Kidney (tissue), 22 donors: ENCODE data around the gene TMEM74B. TPM values are rescaled to one million over a fixed set of nuclear protein-coding genes. Genes with fewer than 3 reads are reported as not detected.

ENCODE experiments used
- DNase-seq, 5 donors: peaks; one replicate each; pipeline ENCODE4 v3.0.0-alpha.2; 2013 to 2020
- FAIRE-seq: peaks from 2 replicates; lab custom pipeline; 2012; peaks lifted over from hg19 to GRCh38; lab: Jason Lieb, UNC
- H3K27ac ChIP-seq, 2 donors: one replicate each; pipeline ENCODE4 v1.7.0; 2013; ENCODE audit warnings: low read depth in 2 of 2, low read length in 2 of 2, inconsistent platforms in 1 of 2
- H3K27me3 ChIP-seq: one replicate; pipeline ENCODE4 v1.7.1; 2013; ENCODE audit warnings: low read length, inconsistent platforms; ENCODE audit not compliant: control insufficient read depth, insufficient read depth
- H3K36me3 ChIP-seq, 3 donors: one replicate each; pipeline versions ENCODE4 v1.7.0 to v1.7.1; 2013; ENCODE audit warnings: low read length in 3 of 3, control low read depth in 1 of 3, inconsistent platforms in 1 of 3; ENCODE audit not compliant: insufficient read depth in 3 of 3, control insufficient read depth in 2 of 3
- H3K4me1 ChIP-seq, 3 donors: one replicate each; pipeline versions ENCODE4 v1.7.0 to v1.7.1; 2013; ENCODE audit warnings: low read length in 3 of 3, inconsistent platforms in 1 of 3, low read depth in 1 of 3; ENCODE audit not compliant: control insufficient read depth in 2 of 3, insufficient read depth in 2 of 3
- H3K4me3 ChIP-seq, 3 donors: one replicate each; pipeline versions ENCODE4 v1.7.0 to v1.8.1; 2013; ENCODE audit warnings: low read length in 3 of 3, control low read depth in 1 of 3, inconsistent platforms in 1 of 3
- H3K9ac ChIP-seq, 3 donors: one replicate each; pipeline versions ENCODE4 v1.7.0 to v1.7.1; 2013; ENCODE audit warnings: low read length in 3 of 3, control low read depth in 1 of 3, inconsistent platforms in 1 of 3
- H3K9me3 ChIP-seq, 3 donors: one replicate each; pipeline versions ENCODE4 v1.7.0 to v1.7.1; 2013; ENCODE audit warnings: low read length in 3 of 3, control low read depth in 1 of 3, inconsistent platforms in 1 of 3; ENCODE audit not compliant: control insufficient read depth in 2 of 3, insufficient read depth in 1 of 3
- intact Hi-C: fragments of 100-400 bp; cut with DNase I; formaldehyde crosslinking; loops from one replicate; pipeline ENCODE4 v1.11.1; 2022
- long read RNA-seq, 10 donors: library from polyadenylated mRNA in 1 of 10; unstranded in 1 of 10; transcript quantifications; one replicate each; pipeline ENCODE4 v2.0.0 and lab custom pipeline, GENCODE V29; 2021 to 2026
- polyA plus RNA-seq: library from polyadenylated mRNA; stranded (reverse); fragments of 350-450 nt; fragmentation: Illumina TruSeq; extraction: RNeasy Lipid Tissue Mini Kit (QIAGEN cat#74804); gene quantifications from one replicate; pipeline ENCODE4 v1.2.3, GENCODE V29; 2014; ENCODE audit warnings: low read depth, low replicate concordance; ENCODE audit not compliant: insufficient read depth
- total RNA-seq: library from RNA; stranded (reverse); fragmentation: NEBNext Ultra II Directional; extraction: Animal tissue kit (Norgen Biotek cat#: 25700); gene quantifications from one replicate; pipeline ENCODE4 v1.2.1, GENCODE V29; 2021
- TF ChIP-seq, protein P1 (sequence below): IDR thresholded peaks from 3 replicates; pipeline ENCODE4 v1.5.1; 2012; ENCODE audit warnings: mild to moderate bottlenecking, moderate library complexity, borderline replicate concordance; ENCODE audit not compliant: insufficient read depth; ENCODE audit errors: extremely low read depth
- donor health status: control.
- donor health status: control.
- donor health status: control.
- donor health status: control.
- donor health status: control.
- donor health status: DM: yes; HTN: yes; CAD: no.
- donor health status: Normal renal cell carcinoma (clear cell type).

TMEM74B gene
- total RNA-seq (0.54 TPM), polyA plus RNA-seq (1.6 TPM)
- long read RNA-seq, donor 1 = 0 reads
- long read RNA-seq, donor 2 = 0 reads
- long read RNA-seq, donor 3 = 0 reads
- long read RNA-seq, donor 4 = 0 reads
- long read RNA-seq, donor 5 = 0 reads
- long read RNA-seq, donor 6, partial matches to known transcripts = 0 of 1 reads
- long read RNA-seq, donor 6, other reads (novel, unspliced or antisense) = 0 of 1 reads
- long read RNA-seq, donor 7 = 0 reads
- long read RNA-seq, donor 8 = 0 reads
- long read RNA-seq, donor 9 = 0 reads
- long read RNA-seq, donor 10 = 0 reads

DNA sequence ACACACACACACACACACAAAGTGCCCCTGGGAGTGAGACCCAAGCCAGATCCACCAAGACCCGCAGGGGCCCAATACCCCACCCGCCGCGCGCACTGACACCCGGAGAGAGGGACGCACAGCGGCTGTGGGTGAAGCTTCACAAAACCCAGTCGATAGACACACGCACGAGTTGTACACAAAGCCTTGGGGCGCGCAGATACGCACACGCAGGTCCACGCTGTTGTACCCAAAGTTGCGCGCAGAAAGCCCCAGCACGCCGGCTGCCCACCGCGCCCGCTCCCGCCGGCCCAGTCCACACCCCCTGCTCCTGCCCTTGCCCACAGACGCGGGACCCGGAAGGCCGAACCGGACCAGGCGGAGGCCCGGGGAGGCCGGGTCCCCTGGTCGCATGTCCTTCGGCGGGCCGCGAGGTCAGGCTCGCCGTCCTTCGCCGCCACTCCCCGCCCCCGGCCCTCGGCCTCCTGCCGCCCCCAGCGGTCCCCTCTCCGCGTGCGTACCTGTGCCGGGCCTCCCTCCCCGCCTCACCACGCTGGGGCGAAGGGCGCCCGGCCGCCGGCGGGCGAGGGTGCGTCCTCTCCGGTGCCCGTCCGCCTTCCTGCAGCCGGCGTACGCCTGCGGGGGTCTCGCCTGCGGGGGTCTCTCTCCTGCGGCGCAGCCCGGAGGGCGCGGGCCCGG is at the start of gene TMEM74B:
TSS of gene TMEM74B (minus strand) at position 344 of the 678 bp plus-strand sequence. CDS start 1,180 bp downstream, outside the sequence.
- Histone ChIP-seq H3K36me3 (no peaks in the 10 kb centered on the region), H3K27ac (no peak within 1 kb of the TSS), H3K9me3 (no peaks in the 10 kb centered on the region), H3K9ac (no peak within 1 kb of the TSS), H3K27me3 (peaks cover 5% of the 10 kb centered on the region), H3K4me1 (no peaks in the 10 kb centered on the region), H3K4me3 (peak within 1 kb of the TSS in 1 of 3 donors; percentile 25)
- TF ChIP-seq, protein P1, sequence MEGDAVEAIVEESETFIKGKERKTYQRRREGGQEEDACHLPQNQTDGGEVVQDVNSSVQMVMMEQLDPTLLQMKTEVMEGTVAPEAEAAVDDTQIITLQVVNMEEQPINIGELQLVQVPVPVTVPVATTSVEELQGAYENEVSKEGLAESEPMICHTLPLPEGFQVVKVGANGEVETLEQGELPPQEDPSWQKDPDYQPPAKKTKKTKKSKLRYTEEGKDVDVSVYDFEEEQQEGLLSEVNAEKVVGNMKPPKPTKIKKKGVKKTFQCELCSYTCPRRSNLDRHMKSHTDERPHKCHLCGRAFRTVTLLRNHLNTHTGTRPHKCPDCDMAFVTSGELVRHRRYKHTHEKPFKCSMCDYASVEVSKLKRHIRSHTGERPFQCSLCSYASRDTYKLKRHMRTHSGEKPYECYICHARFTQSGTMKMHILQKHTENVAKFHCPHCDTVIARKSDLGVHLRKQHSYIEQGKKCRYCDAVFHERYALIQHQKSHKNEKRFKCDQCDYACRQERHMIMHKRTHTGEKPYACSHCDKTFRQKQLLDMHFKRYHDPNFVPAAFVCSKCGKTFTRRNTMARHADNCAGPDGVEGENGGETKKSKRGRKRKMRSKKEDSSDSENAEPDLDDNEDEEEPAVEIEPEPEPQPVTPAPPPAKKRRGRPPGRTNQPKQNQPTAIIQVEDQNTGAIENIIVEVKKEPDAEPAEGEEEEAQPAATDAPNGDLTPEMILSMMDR = no peak
- intact Hi-C loops = no loop called here
- peak in 3 of 5 donors; percentile 12 to 49 (median 21) for DNase-seq
- FAIRE-seq = no peak

DNA sequence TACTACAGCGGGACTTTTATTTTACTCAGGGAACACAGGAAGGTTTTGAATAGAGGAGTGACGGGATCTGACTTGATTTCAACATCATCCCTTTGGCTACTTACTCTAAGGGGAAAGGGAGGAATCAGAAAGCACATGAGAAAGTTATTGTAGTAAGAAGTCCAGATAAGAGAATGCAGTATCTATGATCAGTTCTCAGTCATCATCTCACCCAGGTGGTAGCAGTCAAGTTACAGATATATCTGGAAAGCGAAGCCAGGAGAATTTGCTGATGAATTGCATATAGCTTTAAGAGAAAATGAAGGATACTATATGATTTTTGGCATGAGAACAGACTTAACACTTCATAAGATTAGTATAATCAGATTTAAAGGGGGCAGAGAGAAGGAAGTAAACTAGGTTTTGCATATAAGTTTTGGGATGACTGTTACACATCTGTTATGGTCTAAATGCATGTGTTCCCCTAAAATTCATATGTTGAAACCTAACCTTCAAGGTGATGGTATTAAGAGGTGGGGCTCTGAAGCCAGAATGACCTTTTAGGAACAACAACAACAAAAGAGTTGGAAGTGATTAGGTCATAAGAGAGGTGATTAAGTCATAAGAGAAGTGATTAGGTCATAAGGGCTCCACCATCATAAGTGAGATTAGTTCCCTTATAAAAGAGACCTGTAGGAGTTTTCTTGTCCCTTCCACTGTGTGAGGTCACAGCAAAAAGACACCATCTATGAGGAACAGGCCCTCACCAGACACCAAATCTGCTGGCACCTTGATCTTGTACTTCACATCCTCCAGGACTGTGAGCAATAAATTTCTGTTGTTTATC is 47.7 kb upstream of the TMEM74B start:
- no peak for FAIRE-seq
- intact Hi-C loops = no loop called here
- DNase-seq = no peak

DNA sequence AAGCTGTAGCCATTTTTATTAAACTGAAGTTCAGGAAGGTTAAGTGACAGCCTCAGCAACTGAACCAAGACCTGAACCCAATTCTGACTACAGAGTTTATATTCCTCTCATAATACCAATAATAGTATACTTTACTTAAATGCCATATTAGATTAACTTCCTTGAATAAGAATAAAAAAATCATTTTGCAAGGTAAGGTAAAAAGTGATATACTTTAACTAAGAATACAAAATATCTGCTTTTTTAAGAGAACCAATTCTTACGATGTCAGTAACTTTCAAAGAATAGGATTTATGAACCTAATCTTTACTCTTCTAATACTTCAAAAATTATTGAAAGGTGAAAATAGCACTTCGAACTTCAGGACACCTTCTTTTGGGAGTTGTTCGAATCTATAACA is 44.8 kb upstream of the TMEM74B start:
- H3K4me3 ChIP-seq = no peak overlapping the region
- no peak overlapping the region for H3K9ac ChIP-seq
- H3K27me3 ChIP-seq = peaks cover 19% of the 10 kb centered on the region
- no peak overlapping the region for H3K27ac ChIP-seq
- no peak for FAIRE-seq
- DNase-seq = no peak
- intact Hi-C loops = no loop called here
- TF ChIP-seq, protein P1 = no peak
- no peaks in the 10 kb centered on the region for H3K4me1 ChIP-seq
- H3K9me3 ChIP-seq = no peaks in the 10 kb centered on the region
- no peaks in the 10 kb centered on the region for H3K36me3 ChIP-seq

More for the DNA sequence above, 47.7 kb upstream of the TMEM74B start:
- no peaks in the 10 kb centered on the region for H3K4me1 ChIP-seq
- no peak overlapping the region for H3K27ac ChIP-seq
- TF ChIP-seq, protein P1 = no peak
- H3K9ac ChIP-seq = no peak overlapping the region
- no peaks in the 10 kb centered on the region for H3K36me3 ChIP-seq
- no peak overlapping the region for H3K4me3 ChIP-seq
- H3K27me3 ChIP-seq = peaks cover 12% of the 10 kb centered on the region
- H3K9me3 ChIP-seq = no peaks in the 10 kb centered on the region
